MCF 10A (cell line): Measurements from ENCODE around the gene NDUFA12. TPM values are rescaled to one million over a fixed set of nuclear protein-coding genes. Genes with fewer than 3 reads are reported as not detected.

Experiments used
- BruUV-seq: library from RNA; stranded (reverse); fragments of 400-500 nt; replicated peaks from 2 replicates; lab custom pipeline; 2021; lab: Mats Ljungman, UMichigan
- CTCF ChIA-PET: fragments of 300-600 bp; sonication (Branson Sonifier 250); formaldehyde crosslinking; extraction: SDS; loops from one replicate; lab custom pipeline; 2021; ENCODE audit warnings: antibody characterized with exemption, inconsistent platforms; lab: Yijun Ruan, JAX
- POLR2A ChIA-PET: fragments of 300-600, 350-650 bp; sonication (Branson Sonifier 250); formaldehyde crosslinking; extraction: SDS; loops from one replicate; lab custom pipeline; 2020; ENCODE audit warnings: antibody characterized with exemption, inconsistent platforms; lab: Yijun Ruan, JAX
- DNase-seq: peaks from one replicate; pipeline ENCODE4 v3.0.0-alpha.2; 2018; ENCODE audit not compliant: unreplicated experiment
- H3K27ac Mint-ChIP-seq: one replicate; pipeline ENCODE4 v1.8.0; 2022; ENCODE audit warnings: mild to moderate bottlenecking, low read depth, mixed read lengths; ENCODE audit not compliant: unreplicated experiment
- H3K27me3 Mint-ChIP-seq: one replicate; pipeline ENCODE4 v1.8.0; 2022; ENCODE audit warnings: mixed read lengths; ENCODE audit not compliant: insufficient read depth, unreplicated experiment
- H3K36me3 Mint-ChIP-seq: one replicate; pipeline ENCODE4 v1.8.0; 2022; ENCODE audit warnings: mild to moderate bottlenecking, moderate library complexity, mixed read lengths; ENCODE audit not compliant: insufficient read depth, unreplicated experiment
- H3K4me1 Mint-ChIP-seq: one replicate; pipeline ENCODE4 v1.8.0; 2022; ENCODE audit warnings: mixed read lengths; ENCODE audit not compliant: insufficient read depth, unreplicated experiment
- H3K4me3 Mint-ChIP-seq: one replicate; pipeline ENCODE4 v1.8.0; 2022; ENCODE audit warnings: mild to moderate bottlenecking, moderate library complexity, mixed read lengths; ENCODE audit not compliant: unreplicated experiment
- H3K9me3 Mint-ChIP-seq: one replicate; pipeline ENCODE4 v1.8.0; 2022; ENCODE audit warnings: mixed read lengths; ENCODE audit not compliant: unreplicated experiment
- intact Hi-C: fragments of 100-400 bp; cut with micrococcal nuclease; formaldehyde crosslinking; loops from 2 replicates; pipeline ENCODE4 v1.14.1; 2022
- total RNA-seq: library from RNA; stranded (reverse); gene quantifications from 2 replicates; pipeline ENCODE4 v1.2.3, GENCODE V29; 2022
- TF ChIP-seq, protein P1 (sequence below): fragments of 200-600 bp; IDR thresholded peaks from one replicate; pipeline ENCODE4 v1.8.0; 2022; ENCODE audit warnings: antibody characterized with exemption, mild to moderate bottlenecking; ENCODE audit not compliant: unreplicated experiment

The NDUFA12 gene
- total RNA-seq, 1 experiment from 2014 or later = 112 TPM

GRCh38 chr12:95006206-95006605, 2.7 kb upstream of the NDUFA12 start:
- POLR2A ChIA-PET = interaction anchor here (0.6 kb wide), 1 partner anchor 22 kb away, joined by 3 read pairs; no protein-coding TSS in a partner anchor
- TF ChIP-seq, protein P1, sequence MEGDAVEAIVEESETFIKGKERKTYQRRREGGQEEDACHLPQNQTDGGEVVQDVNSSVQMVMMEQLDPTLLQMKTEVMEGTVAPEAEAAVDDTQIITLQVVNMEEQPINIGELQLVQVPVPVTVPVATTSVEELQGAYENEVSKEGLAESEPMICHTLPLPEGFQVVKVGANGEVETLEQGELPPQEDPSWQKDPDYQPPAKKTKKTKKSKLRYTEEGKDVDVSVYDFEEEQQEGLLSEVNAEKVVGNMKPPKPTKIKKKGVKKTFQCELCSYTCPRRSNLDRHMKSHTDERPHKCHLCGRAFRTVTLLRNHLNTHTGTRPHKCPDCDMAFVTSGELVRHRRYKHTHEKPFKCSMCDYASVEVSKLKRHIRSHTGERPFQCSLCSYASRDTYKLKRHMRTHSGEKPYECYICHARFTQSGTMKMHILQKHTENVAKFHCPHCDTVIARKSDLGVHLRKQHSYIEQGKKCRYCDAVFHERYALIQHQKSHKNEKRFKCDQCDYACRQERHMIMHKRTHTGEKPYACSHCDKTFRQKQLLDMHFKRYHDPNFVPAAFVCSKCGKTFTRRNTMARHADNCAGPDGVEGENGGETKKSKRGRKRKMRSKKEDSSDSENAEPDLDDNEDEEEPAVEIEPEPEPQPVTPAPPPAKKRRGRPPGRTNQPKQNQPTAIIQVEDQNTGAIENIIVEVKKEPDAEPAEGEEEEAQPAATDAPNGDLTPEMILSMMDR = no peak

GRCh38 chr12:95004610-95005009, 1.1 kb upstream of the NDUFA12 start:
- H3K9me3 Mint-ChIP-seq = peaks cover 6% of the 10 kb centered on the region
- ChIA-PET CTCF (interaction anchor here (0.6 to 1.2 kb wide), 2 partner anchors 11 to 903 kb away, joined by 3 read pairs; no protein-coding TSS in a partner anchor), POLR2A (interaction anchor here (1.0 to 3.0 kb wide), 6 partner anchors 10 to 214 kb away, joined by 3 to 29 read pairs (median 4); no protein-coding TSS in a partner anchor)
- H3K4me1 Mint-ChIP-seq = peaks cover 11% of the 10 kb centered on the region
- no peak for DNase-seq
- TF ChIP-seq, protein P1 = no peak
- H3K36me3 Mint-ChIP-seq = peaks cover 9% of the 10 kb centered on the region
- H3K4me3 Mint-ChIP-seq = peak overlapping the region; percentile 57
- BruUV-seq = no TSS peak
- intact Hi-C loops = no loop called here
- no peaks in the 10 kb centered on the region for H3K27me3 Mint-ChIP-seq
- peak overlapping the region; percentile 70 for H3K27ac Mint-ChIP-seq

More at GRCh38 chr12:95006206-95006605, 2.7 kb upstream of the NDUFA12 start:
- no peaks in the 10 kb centered on the region for H3K27me3 Mint-ChIP-seq
- CTCF ChIA-PET = no interaction called here
- H3K36me3 Mint-ChIP-seq = peaks cover 2% of the 10 kb centered on the region
- BruUV-seq = no TSS peak
- intact Hi-C loops = no loop called here
- no peak for DNase-seq
- no peak overlapping the region for H3K27ac Mint-ChIP-seq
- peaks cover 6% of the 10 kb centered on the region for H3K4me1 Mint-ChIP-seq
- peaks cover 6% of the 10 kb centered on the region for H3K9me3 Mint-ChIP-seq
- H3K4me3 Mint-ChIP-seq = no peak overlapping the region

DNA sequence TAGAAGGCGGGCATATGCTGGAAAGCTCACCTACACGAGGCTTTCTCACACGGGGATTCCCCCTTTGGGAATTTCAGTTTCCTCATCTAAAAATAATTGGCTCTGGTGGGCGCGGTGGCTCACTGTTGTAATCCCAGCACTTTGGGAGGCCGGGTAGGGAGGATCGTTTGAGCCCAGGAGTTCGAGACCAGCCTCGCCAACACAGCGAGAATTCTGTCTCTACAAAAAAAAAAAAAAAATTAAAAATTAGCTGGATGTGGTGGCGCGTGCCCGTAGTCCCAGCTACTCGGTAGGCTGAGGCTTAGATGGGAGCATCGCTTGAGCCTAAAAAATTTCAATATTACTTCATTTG, 400 bp upstream of the NDUFA12 start:
- ChIA-PET POLR2A (interaction anchor here (0.6 to 3.0 kb wide), 26 partner anchors 10 to 470 kb away, joined by 3 to 29 read pairs (median 5); partner anchors contain the start of genes METAP2 and NR2C1), CTCF (interaction anchor here (0.5 to 1.2 kb wide), 3 partner anchors 12 to 902 kb away, joined by 3 read pairs; no protein-coding TSS in a partner anchor)
- peak overlapping the region; percentile 83 for H3K27ac Mint-ChIP-seq
- TF ChIP-seq, protein P1 = no peak
- H3K4me1 Mint-ChIP-seq = peaks cover 14% of the 10 kb centered on the region
- intact Hi-C loops = no loop called here
- H3K36me3 Mint-ChIP-seq = peaks cover 9% of the 10 kb centered on the region
- H3K4me3 Mint-ChIP-seq = peak overlapping the region; percentile 94
- DNase-seq = no peak
- peaks cover 6% of the 10 kb centered on the region for H3K9me3 Mint-ChIP-seq
- H3K27me3 Mint-ChIP-seq = no peaks in the 10 kb centered on the region
- BruUV-seq = no TSS peak

DNA sequence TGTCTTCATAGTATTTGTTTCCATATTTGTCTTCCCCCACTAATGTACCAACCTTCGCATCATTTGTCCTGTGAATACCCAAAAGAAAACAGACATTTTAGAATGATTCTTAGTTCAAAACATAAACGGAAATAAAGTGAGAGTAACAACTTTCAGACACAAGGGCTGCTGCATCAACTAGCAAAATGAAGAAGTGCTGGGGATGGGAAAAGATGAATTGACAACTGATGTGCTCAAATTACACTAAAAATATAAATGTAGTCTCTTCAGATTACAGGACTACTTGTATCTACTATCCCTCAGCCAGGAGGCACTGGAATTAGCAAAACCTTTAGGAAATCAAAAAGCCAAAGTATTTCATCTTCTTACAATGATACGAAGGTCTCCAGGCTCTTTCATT, 743 bp downstream of the NDUFA12 start:
- Mint-ChIP-seq H3K4me3 (peak overlapping the region; percentile 94), H3K36me3 (peaks cover 9% of the 10 kb centered on the region), H3K27me3 (no peaks in the 10 kb centered on the region), H3K9me3 (peaks cover 6% of the 10 kb centered on the region), H3K4me1 (peaks cover 14% of the 10 kb centered on the region), H3K27ac (no peak overlapping the region)
- TF ChIP-seq, protein P1 = no peak
- ChIA-PET CTCF (interaction anchor here (0.7 kb wide), 2 partner anchors 55 to 70 kb away, joined by 3 to 6 read pairs; no protein-coding TSS in a partner anchor), POLR2A (interaction anchor here (0.7 to 3.0 kb wide), 15 partner anchors 8 to 463 kb away, joined by 3 to 29 read pairs (median 4); partner anchors contain the start of gene NR2C1)
- no peak for DNase-seq
- intact Hi-C loops = no loop called here
- no TSS peak for BruUV-seq
